Nucleus accumbens (tissue), 56 donors: ENCODE data around the gene XG.
"Not testable (repeated sequence)": the region's sequence is repeated elsewhere in the genome, so short reads cannot be mapped to it uniquely, and the experiment has no call there.

Experiments
- DNase-seq, 56 donors: peaks; one replicate each; lab custom pipeline; 2025; lab: John Stamatoyannopoulos, UW

XG gene

GRCh38 chrX:2732649-2733048 lies 19.2 kb upstream of the XG start:
- no peak for DNase-seq

GRCh38 chrX:2733286-2733685 lies 18.6 kb upstream of the XG start:
- DNase-seq, result no peak

GRCh38 chrX:2735270-2735669 lies 16.6 kb upstream of the XG start:
- DNase-seq, result no peak

- no peak for DNase-seq
Observed at GRCh38 chrX:2740672-2741071, 11.2 kb upstream of the XG start.

DNA sequence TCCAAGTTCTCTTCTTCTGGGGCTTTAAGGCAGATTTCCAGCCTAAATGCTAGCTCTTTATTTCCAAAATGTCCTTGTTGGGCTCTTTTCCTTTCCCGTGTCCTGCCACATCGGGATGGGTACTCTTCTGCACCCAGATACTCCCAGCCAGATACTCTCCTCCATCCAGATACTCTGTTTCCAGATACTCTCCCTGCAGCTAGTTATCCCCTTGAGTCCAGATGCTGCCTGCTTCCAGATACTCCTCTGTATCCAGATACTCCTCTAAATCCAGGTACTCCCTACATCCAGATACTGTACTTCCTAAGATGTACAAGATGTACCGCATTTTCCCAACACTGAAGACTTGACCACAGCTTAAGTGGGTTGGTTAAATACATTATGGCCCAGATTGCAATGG lies 10.5 kb upstream of the XG start:
- no peak for DNase-seq

DNA sequence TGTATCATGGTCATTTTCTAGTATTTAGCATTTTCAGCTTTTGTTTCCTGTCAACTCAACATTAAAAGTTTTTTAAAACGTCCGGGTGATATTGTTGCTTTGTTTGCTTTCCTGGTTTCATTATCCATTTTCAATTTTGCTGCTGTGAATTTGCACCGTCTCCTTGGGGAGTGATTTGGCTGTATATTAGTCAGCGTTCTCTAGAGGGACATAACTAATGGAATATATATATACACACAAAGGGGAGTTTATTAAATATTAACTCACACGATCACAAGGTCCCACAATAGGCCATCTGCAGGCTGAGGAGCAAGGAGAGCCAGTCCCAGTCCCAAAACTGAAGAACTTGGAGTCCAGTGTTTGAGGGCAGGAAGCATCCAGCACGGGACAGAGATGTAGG lies 5.6 kb upstream of the XG start:
- not testable (repeated sequence) for DNase-seq

DNA sequence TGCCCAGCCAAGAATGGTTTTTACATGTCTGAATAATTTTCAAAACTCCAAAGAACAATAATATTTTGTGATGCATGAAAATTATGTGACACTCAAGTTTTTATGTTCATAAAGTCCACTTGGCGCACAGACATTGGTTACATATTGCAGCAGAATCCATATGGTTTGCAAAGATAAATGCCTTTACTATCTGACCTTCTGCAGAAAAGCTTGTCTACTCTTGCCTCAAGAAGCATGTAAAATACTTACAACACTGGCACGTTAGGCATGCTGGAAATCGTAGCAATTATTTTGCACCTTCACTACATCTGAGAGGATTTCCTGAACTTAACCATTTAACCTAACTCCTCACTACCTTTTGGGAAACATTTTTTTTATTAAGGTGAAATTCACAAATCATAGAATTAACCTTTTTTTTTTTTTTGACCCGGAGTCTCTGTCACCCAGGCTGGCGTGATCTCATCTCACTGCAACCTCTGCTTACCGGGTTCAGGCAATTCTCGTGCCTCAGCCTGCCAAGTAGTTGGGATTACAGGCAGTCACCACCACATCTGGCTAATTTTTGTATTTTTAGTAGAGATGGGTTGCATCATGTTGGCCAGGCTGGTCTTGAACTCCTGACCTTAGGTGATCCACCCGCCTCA lies 3.5 kb upstream of the XG start:
- DNase-seq, result no peak

- no peak for DNase-seq
Observed at GRCh38 chrX:2748815-2749188, 3.0 kb upstream of the XG start.

DNA sequence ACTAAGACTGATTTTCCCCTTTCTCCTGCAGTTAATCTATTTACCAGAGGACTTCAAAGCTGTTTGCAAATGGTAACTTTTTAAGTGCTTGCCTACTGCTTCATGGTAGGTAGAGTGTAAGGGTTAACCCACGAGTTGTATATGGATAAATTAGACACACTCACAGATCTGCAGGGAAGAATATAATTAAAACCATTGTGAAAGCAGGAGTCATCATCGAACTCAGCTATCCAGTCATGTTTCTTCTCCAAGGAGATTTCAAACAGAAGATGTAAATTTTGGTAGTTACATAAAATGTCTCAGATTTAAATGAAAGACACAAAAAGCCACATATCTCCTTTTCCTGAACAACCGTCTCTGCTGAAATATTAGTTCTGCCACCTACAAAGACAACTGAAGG lies 549 bp upstream of the XG start:
- no peak for DNase-seq

DNA sequence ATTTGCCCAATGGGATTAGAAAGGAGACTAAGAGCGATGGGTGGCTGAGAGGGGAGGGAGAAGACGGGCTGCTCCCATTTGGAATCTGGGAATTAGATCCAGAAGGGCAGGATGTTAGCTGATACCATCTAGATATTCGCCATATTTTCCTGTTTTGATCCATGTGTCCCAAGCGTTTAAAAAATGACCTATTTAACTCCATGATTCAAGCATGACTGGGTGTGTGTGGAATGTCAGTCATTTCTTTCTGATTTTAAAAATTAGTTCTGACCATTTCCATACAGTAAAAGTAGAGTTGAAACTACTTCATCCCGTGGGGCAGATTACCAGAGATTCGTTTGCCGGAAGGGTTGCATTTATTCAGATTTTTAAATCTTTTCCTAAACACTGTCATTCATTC lies 601 bp downstream of the XG start:
- not testable (repeated sequence) for DNase-seq

DNA sequence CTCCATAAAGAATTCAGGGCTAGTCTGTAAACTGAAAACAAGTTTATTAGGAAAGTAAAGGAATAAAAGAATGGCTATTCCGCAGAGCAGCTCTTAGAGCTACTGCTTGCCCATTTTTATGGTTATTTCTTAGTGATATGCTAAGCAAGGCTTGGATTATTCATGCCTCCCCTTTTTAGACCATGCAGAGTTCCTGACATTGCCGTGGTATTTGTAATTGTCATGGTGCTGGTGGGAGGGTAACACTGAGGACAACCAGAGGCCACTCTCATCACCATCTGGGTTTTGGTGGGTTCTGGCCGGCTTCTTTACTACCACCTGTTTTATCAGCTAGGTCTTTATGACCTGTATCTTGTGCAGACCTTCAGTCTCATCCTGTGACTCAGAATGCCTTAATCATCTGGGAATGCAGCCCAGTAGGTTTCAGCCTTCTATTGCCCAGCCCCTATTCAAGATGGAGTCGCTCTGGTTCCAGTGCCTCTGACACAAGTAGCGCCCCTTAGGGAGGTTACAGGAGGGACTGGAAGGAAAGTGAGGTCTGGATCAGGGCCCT lies 3.4 kb downstream of the XG start:
- not testable (repeated sequence) for DNase-seq

GRCh38 chrX:2756548-2756947 lies 4.7 kb downstream of the XG start:
- DNase-seq, result no peak

GRCh38 chrX:2761246-2761645 lies 9.4 kb downstream of the XG start:
- no peak for DNase-seq

- DNase-seq, result not testable (repeated sequence)
Observed at GRCh38 chrX:2762671-2763070, 10.8 kb downstream of the XG start.

- DNase-seq, result not testable (repeated sequence)
Observed at GRCh38 chrX:2764766-2765548, 13.1 kb downstream of the XG start.

GRCh38 chrX:2765549-2765830 lies 13.7 kb downstream of the XG start:
- DNase-seq, result no peak

GRCh38 chrX:2766906-2767305 lies 15.1 kb downstream of the XG start:
- DNase-seq, result no peak

DNA sequence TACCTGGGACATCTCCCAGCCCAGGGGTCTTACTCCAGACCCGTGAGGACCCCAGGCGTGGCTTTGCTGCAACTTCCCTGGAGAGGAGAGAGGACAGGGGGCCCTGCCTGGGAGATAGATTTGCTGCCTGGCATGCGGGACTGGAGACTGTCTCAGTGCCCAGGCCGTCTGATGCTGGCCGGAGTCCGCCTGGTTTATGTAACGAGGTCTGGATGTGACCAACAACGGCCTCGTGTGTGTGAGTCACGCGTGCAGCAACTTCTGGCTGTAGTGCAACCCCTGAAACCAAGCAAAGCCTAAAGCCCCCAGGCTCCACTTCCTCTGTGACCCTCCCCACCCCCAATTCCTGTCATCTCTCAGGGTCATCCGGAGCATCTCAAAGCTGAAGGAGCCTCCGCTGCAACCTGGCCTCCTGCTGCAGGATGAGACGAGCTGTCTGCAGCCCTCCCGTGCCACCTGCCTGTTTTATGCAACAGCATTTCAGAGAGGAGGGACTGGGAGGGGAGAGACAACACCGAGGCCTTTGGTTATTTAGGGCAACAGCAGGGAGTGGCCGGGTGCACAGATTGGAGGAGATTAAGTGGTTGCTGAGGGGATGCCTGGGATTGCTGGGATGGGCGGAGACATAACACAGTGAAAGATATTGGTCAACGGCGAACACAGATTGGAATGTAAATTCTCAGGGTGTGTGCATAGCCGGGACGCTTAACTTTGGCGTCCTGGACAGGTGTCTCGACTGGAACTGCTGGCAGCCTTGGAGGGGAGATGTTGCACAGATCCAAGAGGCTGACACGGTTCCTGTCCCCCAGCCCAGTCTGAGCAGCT lies 16.0 kb downstream of the XG start:
- peak in 1 of 56 donors; percentile 0 for DNase-seq

DNA sequence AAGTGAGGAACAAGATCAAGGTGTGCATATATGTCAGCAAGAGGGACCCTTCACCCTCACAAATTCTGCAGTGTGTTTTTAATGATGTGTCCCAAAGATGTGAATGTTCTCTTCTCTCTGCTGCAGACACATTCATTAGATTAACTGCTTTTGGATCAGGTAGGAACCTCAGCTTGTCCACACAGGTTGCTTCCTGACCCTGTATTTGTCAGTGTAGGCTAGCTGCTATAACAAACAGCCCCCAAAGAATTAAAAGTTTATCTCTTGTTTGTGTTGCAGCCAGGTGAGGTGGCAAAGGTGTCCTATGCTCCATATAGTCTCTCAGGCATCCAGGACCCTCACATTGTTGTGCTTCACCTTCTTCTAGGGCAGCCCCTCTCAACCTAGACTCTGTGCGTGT lies 17.8 kb downstream of the XG start:
- no peak for DNase-seq

- DNase-seq, result not testable (repeated sequence)
Observed at GRCh38 chrX:2773166-2774055, 21.6 kb downstream of the XG start.
